Muscle of leg (tissue), 11 donors: ENCODE results near the gene SERINC4. TPM values are rescaled to one million over a fixed set of nuclear protein-coding genes. Genes with fewer than 3 reads are reported as not detected.
"Not testable (repeated sequence)": the region's sequence is repeated elsewhere in the genome, so short reads cannot be mapped to it uniquely, and the experiment has no call there.

ENCODE experiments used
- DNase-seq: peaks from one replicate; pipeline ENCODE4 v3.0.0; 2013
- H3K27ac ChIP-seq: one replicate; pipeline ENCODE4 v1.5.1; 2013; ENCODE audit warnings: mild to moderate bottlenecking, low read length, control low read depth
- H3K27me3 ChIP-seq: one replicate; pipeline ENCODE4 v1.6.1; 2013; ENCODE audit warnings: low read length; ENCODE audit not compliant: control insufficient read depth, insufficient read depth
- H3K36me3 ChIP-seq: one replicate; pipeline ENCODE4 v1.6.1; 2013; ENCODE audit warnings: low read length; ENCODE audit not compliant: control insufficient read depth, insufficient read depth
- H3K4me1 ChIP-seq: one replicate; pipeline ENCODE4 v1.6.1; 2013; ENCODE audit warnings: low read length; ENCODE audit not compliant: control insufficient read depth, insufficient read depth
- H3K4me3 ChIP-seq: one replicate; pipeline ENCODE4 v1.5.1; 2013; ENCODE audit warnings: low read length, control low read depth
- H3K9me3 ChIP-seq: replicated peaks from 2 replicates; pipeline ENCODE4 v1.6.1; 2013; ENCODE audit warnings: low read depth, low read length; ENCODE audit not compliant: control insufficient read depth
- WGBS: methylation state at CpG from one replicate; pipeline ENCODE4 v1.1.5; 2013; ENCODE audit warnings: missing lambda C conversion rate; ENCODE audit not compliant: insufficient coverage; 5-methylcytosine and 5-hydroxymethylcytosine counted together
- polyA plus RNA-seq, 8 donors: library from polyadenylated mRNA; unstranded; fragments of 120-200 nt; gene quantifications; one replicate each; pipeline versions ENCODE4 v1.2.1 to v1.2.3, GENCODE V29; 2013; ENCODE audit warnings: inconsistent platforms in 1 of 8, low replicate concordance in 1 of 8; ENCODE audit not compliant: insufficient read length in 8 of 8, insufficient read depth in 1 of 8
- total RNA-seq: library from RNA; stranded (reverse); fragments of 120-200 nt; gene quantifications from one replicate; pipeline ENCODE4 v1.2.4, GENCODE V29; 2013

Gene SERINC4
- total and polyA plus RNA-seq, 9 donors, result 0.18 to 0.59 (median 0.45) TPM; not detected in 4

DNA sequence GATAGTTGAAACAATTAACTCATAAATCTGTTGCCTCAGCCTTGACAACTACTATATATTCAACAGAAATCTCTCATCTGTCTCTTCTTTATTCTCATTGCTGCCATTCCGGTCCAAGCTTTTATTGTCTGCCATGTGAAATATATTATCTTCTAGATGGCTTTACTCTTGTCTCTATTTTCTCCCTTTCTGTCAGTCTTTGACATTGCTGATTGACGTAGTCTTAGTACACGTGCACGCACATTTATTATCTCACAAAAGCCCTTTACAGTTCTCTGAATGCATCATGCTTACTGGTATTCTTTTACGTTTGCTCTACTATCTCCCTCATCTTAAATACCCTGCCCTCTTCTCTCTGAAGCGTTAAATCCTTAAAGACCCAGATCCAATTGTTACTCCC is 48.1 kb downstream of the SERINC4 start:
- 86% methylated on average over 4 of the region's 6 CpGs for WGBS
- no peak for DNase-seq
- Histone ChIP-seq H3K27me3 (no peaks in the 10 kb centered on the region), H3K4me3 (no peak overlapping the region), H3K9me3 (no peaks in the 10 kb centered on the region), H3K36me3 (peaks cover 12% of the 10 kb centered on the region), H3K4me1 (peaks cover 4% of the 10 kb centered on the region), H3K27ac (no peak overlapping the region)

DNA sequence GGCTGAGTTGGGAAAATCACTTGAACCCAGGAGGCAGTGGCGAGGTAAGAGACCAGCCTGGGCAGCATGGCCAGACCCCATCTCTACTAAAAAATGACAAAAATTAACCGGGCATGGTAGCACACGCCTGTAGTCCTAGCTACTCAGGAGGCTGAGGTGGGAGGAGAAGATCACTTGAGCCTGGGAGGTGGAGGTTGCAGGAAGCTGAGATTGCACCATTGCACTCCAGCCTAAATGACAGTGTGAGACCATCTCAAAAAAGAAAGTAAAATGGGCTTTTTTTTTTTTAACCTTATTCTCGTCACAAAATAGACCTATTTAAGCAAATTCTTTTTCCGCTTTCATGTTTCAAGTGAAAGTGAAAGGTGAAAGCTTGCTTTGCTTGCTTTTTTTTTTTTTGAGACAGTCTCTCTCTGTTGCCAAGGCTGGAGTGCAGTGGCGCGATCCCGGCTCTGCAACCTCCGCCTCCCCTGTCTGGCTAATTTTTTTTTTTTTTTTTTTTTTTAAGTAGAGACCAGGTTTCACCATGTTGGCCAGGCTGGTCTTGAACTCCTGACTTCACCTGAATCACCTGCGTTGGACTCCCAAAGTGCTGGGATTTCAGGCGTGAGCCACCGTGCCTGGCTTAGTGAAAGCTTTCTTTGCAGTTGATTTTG is 50.2 kb downstream of the SERINC4 start:
- Histone ChIP-seq H3K4me3 (no peak overlapping the region), H3K9me3 (no peaks in the 10 kb centered on the region), H3K27me3 (no peaks in the 10 kb centered on the region), H3K36me3 (peaks cover 5% of the 10 kb centered on the region), H3K4me1 (peaks cover 8% of the 10 kb centered on the region), H3K27ac (no peak overlapping the region)
- no CpG with 5 or more reads among the region's 12 CpGs for WGBS
- peak; percentile 31 for DNase-seq

DNA sequence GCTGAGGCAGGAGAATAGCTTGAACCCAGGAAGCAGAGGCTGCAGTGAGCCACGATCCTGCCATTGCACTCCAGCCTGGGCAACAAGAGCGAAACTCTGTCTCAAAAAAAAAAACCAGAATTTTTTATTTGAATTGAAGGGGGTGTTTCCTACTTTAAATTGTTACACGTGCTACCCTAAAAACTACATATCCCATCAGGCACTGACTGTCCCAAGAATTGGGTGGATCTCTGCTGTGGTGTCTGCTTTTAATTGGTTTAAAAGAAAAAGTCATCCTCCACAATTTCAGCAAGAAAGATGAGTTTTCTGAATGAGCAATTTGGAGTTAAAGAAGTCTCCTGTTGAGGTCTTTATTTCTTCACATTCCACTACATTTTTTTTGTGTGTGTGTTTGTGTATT is 51.6 kb downstream of the SERINC4 start:
- Histone ChIP-seq H3K27me3 (no peaks in the 10 kb centered on the region), H3K4me1 (peaks cover 8% of the 10 kb centered on the region), H3K27ac (no peak overlapping the region), H3K9me3 (no peaks in the 10 kb centered on the region), H3K36me3 (peaks cover 2% of the 10 kb centered on the region), H3K4me3 (no peak overlapping the region)
- WGBS, result no CpG with 5 or more reads among the region's 3 CpGs
- peak; percentile 32 for DNase-seq

DNA sequence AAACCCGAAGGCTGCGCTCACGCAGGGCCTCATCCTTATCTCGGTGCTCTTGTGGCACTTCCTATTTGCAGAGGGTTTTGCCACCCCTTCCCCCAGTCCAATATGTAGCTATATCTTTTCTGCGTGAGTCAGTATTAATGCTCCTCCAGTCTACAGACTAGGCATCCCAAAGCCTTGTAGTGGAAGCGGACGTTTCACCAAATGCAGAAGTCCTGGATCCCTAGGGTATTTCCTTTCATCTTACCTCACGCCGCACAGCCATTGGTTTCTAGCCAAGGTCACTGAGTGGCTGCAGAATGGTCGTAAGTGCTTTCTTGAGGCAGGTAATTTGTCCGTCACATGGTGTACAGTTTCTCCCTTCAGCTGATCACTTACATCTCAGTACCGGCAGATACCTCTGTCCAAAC is 53.1 kb downstream of the SERINC4 start:
- not testable (repeated sequence) for H3K9me3 ChIP-seq, H3K27me3 ChIP-seq, H3K4me1 ChIP-seq, H3K36me3 ChIP-seq
- peak overlapping the region; percentile 85 for H3K4me3 ChIP-seq
- WGBS, result 0% methylated on average over 4 of the region's 12 CpGs
- peak; percentile 48 for DNase-seq
- H3K27ac ChIP-seq, result peak overlapping the region; percentile 92

DNA sequence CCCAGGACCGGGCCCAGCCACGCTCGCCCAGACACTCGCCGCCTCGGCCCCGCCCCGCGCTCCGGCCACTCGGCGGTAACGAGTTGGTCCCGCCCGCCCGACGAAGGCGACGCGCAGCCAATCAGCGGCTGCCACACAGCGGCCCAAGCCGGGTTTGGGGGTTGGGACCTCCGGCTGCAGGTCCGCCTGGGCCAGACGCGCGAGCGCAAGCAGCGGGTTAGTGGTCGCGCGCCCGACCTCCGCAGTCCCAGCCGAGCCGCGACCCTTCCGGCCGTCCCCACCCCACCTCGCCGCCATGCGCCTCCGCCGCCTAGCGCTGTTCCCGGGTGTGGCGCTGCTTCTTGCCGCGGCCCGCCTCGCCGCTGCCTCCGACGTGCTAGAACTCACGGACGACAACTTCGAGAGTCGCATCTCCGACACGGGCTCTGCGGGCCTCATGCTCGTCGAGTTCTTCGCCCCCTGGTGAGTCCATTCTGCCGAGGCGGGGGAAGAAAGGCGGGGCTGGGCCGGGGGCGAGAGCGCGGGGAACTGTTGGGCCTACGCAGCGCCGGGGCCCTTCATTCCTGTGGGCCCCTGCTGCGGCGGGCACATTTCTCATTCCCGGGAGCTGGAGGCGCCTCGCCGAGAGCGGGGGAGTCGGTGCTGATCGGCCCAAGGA is 53.6 kb downstream of the SERINC4 start, which contains the start of gene PDIA3:
PDIA3 (plus strand) TSS at position 194 of the 658 bp plus-strand sequence; CDS start at position 296, 102 bp downstream.
- peak within 1 kb of the TSS; percentile 85 for H3K4me3 ChIP-seq
- H3K9me3 ChIP-seq, H3K27me3 ChIP-seq, H3K36me3 ChIP-seq, H3K4me1 ChIP-seq: not testable (repeated sequence)
- WGBS, result 0% methylated on average over 78 of the region's 84 CpGs
- peak within 1 kb of the TSS; percentile 92 for H3K27ac ChIP-seq
- DNase-seq, result peak; percentile 97

Other genes with a start within 250 kb of the SERINC4 start
- gene PPIP5K1, start 210.0 kb downstream of the SERINC4 start, total RNA-seq, result 6.1 TPM
- 1 to 10 TPM; 5.9 to 9.9 (median 7.0) TPM for gene PPIP5K1, start 210.0 kb downstream of the SERINC4 start, polyA plus RNA-seq
- not detected for gene CKMT1B, start 206.2 kb downstream of the SERINC4 start, total RNA-seq
- 1 to 10 TPM in 1 of 8 donors, under 1 TPM in 1, not detected in 6; 0.34 to 1.4 TPM for gene CKMT1B, start 206.2 kb downstream of the SERINC4 start, polyA plus RNA-seq
- 0.09 TPM for gene STRC, start 181.4 kb downstream of the SERINC4 start, total RNA-seq
- 1 to 10 TPM in 1 of 8 donors, under 1 TPM in 7; 0.09 to 1.6 (median 0.38) TPM for gene STRC, start 181.4 kb downstream of the SERINC4 start, polyA plus RNA-seq
- gene CATSPER2, start 151.4 kb downstream of the SERINC4 start, total RNA-seq, result 0.93 TPM
- 1 to 10 TPM in 6 of 8 donors, under 1 TPM in 2; 0.79 to 4.1 (median 1.3) TPM for gene CATSPER2, start 151.4 kb downstream of the SERINC4 start, polyA plus RNA-seq
- not detected for gene CKMT1A, start 106.4 kb downstream of the SERINC4 start, total RNA-seq
- gene CKMT1A, start 106.4 kb downstream of the SERINC4 start, polyA plus RNA-seq, result under 1 TPM in 3 of 8 donors, not detected in 5; 0.35 to 0.41 (median 0.38) TPM
- gene PDIA3, start 53.8 kb downstream of the SERINC4 start, total RNA-seq, result 101 TPM
- gene PDIA3, start 53.8 kb downstream of the SERINC4 start, polyA plus RNA-seq, result 100 to 1,000 TPM; 217 to 381 (median 241) TPM
- 2.3 TPM for gene ELL3, start 23.3 kb downstream of the SERINC4 start, total RNA-seq
- 1 to 10 TPM; 1.9 to 4.2 (median 2.8) TPM for gene ELL3, start 23.3 kb downstream of the SERINC4 start, polyA plus RNA-seq
- gene SERF2, start 7.9 kb downstream of the SERINC4 start, total RNA-seq, result 650 TPM
- 100 to 1,000 TPM; 505 to 760 (median 671) TPM for gene SERF2, start 7.9 kb downstream of the SERINC4 start, polyA plus RNA-seq
- gene HYPK, start 379 bp upstream of the SERINC4 start, total RNA-seq, result 3.9 TPM
- 10 to 100 TPM in 5 of 8 donors, 1 to 10 TPM in 3; 5.4 to 20.3 (median 11.5) TPM for gene HYPK, start 379 bp upstream of the SERINC4 start, polyA plus RNA-seq
- 25.9 TPM for gene MFAP1, start 24.5 kb upstream of the SERINC4 start, total RNA-seq
- gene MFAP1, start 24.5 kb upstream of the SERINC4 start, polyA plus RNA-seq, result 10 to 100 TPM; 31.0 to 42.2 (median 34.7) TPM
- 9.1 TPM for gene WDR76, start 26.8 kb upstream of the SERINC4 start, total RNA-seq
- 10 to 100 TPM in 2 of 8 donors, 1 to 10 TPM in 6; 7.2 to 12.2 (median 8.8) TPM for gene WDR76, start 26.8 kb upstream of the SERINC4 start, polyA plus RNA-seq